ENCODE measurements around the gene CPLX4.

- TF ChIP-seq CTCF (tag by site-specific recombination; IDR thresholded peaks at IDR 0.05) (no peak), ZBTB44 (tag by site-specific recombination; IDR thresholded peaks at IDR 0.05) (no peak), ZNF623 (tag by site-specific recombination; IDR thresholded peaks at IDR 0.05) (no peak), ZBTB7A (tag by site-specific recombination; IDR thresholded peaks at IDR 0.05; ENCODE audit: low read depth) (no peak), ZNF501 (tag by site-specific recombination; IDR thresholded peaks at IDR 0.05) (no peak), KLF9 (tag by site-specific recombination; IDR thresholded peaks at IDR 0.05; ENCODE audit: low read depth) (no peak), REPIN1 (tag by site-specific recombination; IDR thresholded peaks at IDR 0.05; ENCODE audit: low read depth) (no peak), SCRT2 (tag by site-specific recombination; IDR thresholded peaks at IDR 0.05) (no peak), GLIS2 (tag by site-specific recombination; IDR thresholded peaks at IDR 0.05) (no peak), ZNF530 (tag by site-specific recombination; IDR thresholded peaks at IDR 0.05; ENCODE audit: low read depth) (no peak)
- TF ChIP-seq, protein P1, sequence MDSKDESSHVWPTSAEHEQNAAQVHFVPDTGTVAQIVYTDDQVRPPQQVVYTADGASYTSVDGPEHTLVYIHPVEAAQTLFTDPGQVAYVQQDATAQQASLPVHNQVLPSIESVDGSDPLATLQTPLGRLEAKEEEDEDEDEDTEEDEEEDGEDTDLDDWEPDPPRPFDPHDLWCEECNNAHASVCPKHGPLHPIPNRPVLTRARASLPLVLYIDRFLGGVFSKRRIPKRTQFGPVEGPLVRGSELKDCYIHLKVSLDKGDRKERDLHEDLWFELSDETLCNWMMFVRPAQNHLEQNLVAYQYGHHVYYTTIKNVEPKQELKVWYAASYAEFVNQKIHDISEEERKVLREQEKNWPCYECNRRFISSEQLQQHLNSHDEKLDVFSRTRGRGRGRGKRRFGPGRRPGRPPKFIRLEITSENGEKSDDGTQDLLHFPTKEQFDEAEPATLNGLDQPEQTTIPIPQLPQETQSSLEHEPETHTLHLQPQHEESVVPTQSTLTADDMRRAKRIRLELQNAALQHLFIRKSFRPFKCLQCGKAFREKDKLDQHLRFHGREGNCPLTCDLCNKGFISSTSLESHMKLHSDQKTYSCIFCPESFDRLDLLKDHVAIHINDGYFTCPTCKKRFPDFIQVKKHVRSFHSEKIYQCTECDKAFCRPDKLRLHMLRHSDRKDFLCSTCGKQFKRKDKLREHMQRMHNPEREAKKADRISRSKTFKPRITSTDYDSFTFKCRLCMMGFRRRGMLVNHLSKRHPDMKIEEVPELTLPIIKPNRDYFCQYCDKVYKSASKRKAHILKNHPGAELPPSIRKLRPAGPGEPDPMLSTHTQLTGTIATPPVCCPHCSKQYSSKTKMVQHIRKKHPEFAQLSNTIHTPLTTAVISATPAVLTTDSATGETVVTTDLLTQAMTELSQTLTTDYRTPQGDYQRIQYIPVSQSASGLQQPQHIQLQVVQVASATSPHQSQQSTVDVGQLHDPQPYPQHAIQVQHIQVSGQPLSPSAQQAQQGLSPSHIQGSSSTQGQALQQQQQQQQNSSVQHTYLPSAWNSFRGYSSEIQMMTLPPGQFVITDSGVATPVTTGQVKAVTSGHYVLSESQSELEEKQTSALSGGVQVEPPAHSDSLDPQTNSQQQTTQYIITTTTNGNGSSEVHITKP (tag by site-specific recombination; IDR thresholded peaks at IDR 0.05): no peak
These were observed 54.8 kb downstream of the CPLX4 start for GRCh38 chr18:59263661-59264060.
